ENCODE data around the gene RASL10B.

Gene RASL10B

GRCh38 chr17:35765756-35766488, 34.5 kb downstream of the RASL10B start:
- DNase-seq (ENCODE audit: low spot score) = no peak

- DNase-seq (ENCODE audit: low spot score) = no peak
Observed at GRCh38 chr17:35766489-35766877, 35.0 kb downstream of the RASL10B start.

GRCh38 chr17:35766903-35767510, 35.6 kb downstream of the RASL10B start:
- DNase-seq (ENCODE audit: low spot score) = peak; percentile 36

GRCh38 chr17:35768797-35769196, 37.4 kb downstream of the RASL10B start:
- DNase-seq (ENCODE audit: low spot score) = no peak

- DNase-seq (ENCODE audit: low spot score) = no peak
Observed at GRCh38 chr17:35769895-35770486, 38.6 kb downstream of the RASL10B start.

GRCh38 chr17:35773129-35773528, 41.7 kb downstream of the RASL10B start:
- no peak for DNase-seq (ENCODE audit: low spot score)

- DNase-seq (ENCODE audit: low spot score) = no peak
Observed at GRCh38 chr17:35773679-35774425, 42.4 kb downstream of the RASL10B start.

- no peak for DNase-seq (ENCODE audit: low spot score)
Observed at GRCh38 chr17:35774499-35774898, 43.1 kb downstream of the RASL10B start.

GRCh38 chr17:35775039-35775438, 43.6 kb downstream of the RASL10B start:
- DNase-seq (ENCODE audit: low spot score) = no peak

GRCh38 chr17:35775583-35775982, 44.1 kb downstream of the RASL10B start:
- no peak for DNase-seq (ENCODE audit: low spot score)

- no peak for DNase-seq (ENCODE audit: low spot score)
Observed at GRCh38 chr17:35778641-35779196, 47.3 kb downstream of the RASL10B start.

- DNase-seq (ENCODE audit: low spot score) = no peak
Observed at GRCh38 chr17:35780950-35781349, 49.5 kb downstream of the RASL10B start.

GRCh38 chr17:35784895-35785294, 53.5 kb downstream of the RASL10B start:
- DNase-seq (ENCODE audit: low spot score) = no peak

- DNase-seq (ENCODE audit: low spot score) = no peak
Observed at GRCh38 chr17:35786941-35787432, 55.5 kb downstream of the RASL10B start.

GRCh38 chr17:35788477-35789368, 57.3 kb downstream of the RASL10B start:
- DNase-seq (ENCODE audit: low spot score) = no peak

- no peak for DNase-seq (ENCODE audit: low spot score)
Observed at GRCh38 chr17:35790841-35791240, 59.4 kb downstream of the RASL10B start.

- no peak for DNase-seq (ENCODE audit: low spot score)
Observed at GRCh38 chr17:35791681-35792350, 60.4 kb downstream of the RASL10B start.

Measured in cerebellar cortex (tissue), 1 donor.